Stimulated activated CD4-positive, alpha-beta T cell treated with anti-CD3 and anti-CD28 coated beads, TNF-alpha, amount 100 ng/mL, for 4 hours (primary cell): ENCODE results near the gene BCAM.
"Not testable (repeated sequence)": the region's sequence is repeated elsewhere in the genome, so short reads cannot be mapped to it uniquely, and the experiment has no call there.

ENCODE experiments used
- DNase-seq, 3 experiments: peaks; one replicate each; pipeline ENCODE4 v3.0.0-alpha.2; 2020; ENCODE audit warnings: low read depth in 3 of 3

The BCAM gene

DNA sequence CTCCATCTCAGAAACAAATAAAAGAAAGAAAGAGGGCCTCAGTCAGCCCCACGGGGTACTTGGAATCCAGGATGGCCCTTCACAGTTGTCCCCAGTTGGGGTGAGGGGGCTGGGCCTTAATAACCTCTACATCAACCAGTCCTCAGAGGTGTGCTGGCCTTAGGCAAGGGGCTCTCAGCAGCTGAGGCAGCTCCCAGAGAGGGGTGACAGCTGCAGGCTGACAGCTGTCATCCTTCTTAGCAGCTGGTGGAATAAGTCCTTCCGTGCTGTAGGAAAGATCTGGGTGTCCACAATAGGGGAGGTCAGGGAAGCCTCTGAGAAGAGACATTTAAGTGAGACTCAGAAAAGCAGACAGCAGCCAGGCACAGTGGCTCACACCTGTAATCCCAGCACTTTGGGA, 7.4 kb downstream of the BCAM start:
- DNase-seq: no peak

DNA sequence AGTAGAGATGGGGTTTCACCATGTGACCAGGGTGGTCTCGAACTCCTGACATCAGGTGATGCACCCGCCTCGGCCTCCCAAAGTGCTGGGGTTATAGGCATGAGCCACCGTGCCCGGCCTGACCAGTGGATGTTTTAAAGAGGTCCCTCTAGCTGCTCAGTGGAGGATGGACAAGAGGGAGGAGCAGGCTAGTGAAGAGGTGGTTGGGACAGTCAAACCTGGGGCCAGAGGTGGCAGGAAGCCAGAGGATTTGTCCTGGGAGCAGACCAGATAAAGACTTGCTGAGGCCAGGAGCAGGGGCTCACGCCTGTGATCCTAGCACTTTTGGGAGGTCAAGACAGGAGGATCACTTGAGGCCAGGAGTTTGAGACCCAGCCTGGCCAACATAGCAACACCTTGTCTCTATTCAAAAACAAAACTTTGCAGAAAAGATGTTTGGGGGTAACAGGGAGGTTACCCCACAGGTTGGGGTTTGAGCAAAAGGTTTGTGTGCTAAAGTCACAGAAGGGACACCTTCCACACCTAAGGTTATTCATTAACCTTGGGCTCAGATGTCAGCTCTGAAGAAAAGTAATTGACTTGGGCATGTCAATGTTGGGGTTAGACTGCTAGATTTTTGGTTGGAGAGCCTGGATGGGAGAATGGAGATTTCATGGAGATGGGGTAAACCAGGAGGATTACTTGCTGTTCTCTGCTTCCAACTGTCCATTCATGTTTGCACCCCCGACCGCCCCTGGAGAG, 9.0 kb downstream of the BCAM start:
- DNase-seq: no peak

DNA sequence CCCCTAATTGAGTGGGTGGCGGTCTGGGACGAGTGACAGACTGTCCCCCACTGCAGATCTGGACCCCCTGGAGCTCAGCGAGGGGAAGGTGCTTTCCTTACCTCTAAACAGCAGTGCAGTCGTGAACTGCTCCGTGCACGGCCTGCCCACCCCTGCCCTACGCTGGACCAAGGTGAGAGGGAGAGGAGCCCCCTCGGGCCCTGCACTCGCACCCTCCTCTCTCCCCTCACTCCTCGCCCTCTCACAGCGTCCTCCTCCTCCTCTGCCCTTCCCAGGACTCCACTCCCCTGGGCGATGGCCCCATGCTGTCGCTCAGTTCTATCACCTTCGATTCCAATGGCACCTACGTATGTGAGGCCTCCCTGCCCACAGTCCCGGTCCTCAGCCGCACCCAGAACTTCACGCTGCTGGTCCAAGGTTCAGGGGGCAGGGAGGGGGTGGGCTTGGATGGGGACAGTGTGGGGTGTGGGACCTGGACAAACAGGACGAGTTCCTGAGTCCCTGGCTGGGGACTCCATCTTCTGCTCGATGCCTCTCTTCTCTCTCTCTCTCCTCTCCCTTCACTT, 9.6 kb downstream of the BCAM start:
- no peak for DNase-seq

DNA sequence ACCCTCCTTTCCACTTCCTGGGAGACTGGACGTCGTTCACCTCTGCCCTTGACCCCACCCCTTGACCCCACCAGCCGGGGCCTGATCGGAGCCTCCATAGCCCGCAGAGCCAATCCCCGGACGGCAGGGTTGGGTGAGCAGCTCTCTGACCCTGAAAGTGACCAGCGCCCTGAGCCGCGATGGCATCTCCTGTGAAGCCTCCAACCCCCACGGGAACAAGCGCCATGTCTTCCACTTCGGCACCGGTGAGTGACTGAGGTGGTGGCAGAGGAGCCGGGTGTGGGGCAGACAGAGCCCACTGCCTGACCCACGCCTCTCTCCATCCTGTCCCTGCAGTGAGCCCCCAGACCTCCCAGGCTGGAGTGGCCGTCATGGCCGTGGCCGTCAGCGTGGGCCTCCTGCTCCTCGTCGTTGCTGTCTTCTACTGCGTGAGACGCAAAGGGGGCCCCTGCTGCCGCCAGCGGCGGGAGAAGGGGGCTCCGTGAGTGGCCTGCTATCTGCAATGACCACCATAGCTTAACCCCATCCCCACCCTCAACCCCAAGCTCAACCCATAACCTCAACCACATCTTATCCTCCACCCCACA, 10.4 kb downstream of the BCAM start:
- DNase-seq: no peak

DNA sequence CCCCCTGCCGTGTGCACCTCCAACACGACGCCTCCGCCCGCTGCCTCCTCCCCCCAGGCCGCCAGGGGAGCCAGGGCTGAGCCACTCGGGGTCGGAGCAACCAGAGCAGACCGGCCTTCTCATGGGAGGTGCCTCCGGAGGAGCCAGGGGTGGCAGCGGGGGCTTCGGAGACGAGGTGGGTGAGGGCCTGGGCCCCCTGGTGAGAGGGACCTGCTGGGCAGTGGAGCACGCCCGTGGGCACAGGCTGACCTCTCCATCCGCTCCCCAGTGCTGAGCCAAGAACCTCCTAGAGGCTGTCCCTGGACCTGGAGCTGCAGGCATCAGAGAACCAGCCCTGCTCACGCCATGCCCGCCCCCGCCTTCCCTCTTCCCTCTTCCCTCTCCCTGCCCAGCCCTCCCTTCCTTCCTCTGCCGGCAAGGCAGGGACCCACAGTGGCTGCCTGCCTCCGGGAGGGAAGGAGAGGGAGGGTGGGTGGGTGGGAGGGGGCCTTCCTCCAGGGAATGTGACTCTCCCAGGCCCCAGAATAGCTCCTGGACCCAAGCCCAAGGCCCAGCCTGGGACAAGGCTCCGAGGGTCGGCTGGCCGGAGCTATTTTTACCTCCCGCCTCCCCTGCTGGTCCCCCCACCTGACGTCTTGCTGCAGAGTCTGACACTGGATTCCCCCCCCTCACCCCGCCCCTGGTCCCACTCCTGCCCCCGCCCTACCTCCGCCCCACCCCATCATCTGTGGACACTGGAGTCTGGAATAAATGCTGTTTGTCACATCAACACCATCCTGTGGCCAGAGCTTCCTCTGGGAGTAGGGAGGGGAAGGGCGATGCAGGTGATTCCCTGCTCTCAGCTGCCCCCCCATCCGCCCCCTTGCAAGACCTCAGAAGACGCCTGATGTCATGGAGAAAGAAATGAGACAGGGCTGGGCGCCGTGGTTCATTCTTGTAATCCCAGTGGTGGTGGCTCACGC, 12.0 kb downstream of the BCAM start:
- no peak for DNase-seq

DNA sequence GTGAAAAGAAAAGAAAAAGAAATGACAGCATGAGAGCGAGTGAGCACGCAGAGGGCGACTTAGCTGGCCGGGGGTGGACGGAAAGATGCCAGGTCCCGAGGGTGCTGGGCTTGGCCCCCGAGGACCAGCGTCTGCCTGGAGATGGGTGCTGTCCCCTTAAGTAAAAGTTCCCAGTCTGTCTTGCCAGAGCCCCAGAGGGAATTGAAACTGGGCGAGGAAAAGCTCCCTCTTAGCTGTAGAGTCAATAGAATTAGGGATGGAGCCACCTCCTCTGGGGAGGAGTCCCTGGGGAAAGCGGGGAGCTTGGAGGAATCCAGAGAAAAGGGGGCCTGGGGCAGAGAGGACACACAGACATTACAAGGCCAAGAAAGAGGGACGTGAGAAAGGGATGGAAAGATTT, 13.3 kb downstream of the BCAM start:
- no peak for DNase-seq

DNA sequence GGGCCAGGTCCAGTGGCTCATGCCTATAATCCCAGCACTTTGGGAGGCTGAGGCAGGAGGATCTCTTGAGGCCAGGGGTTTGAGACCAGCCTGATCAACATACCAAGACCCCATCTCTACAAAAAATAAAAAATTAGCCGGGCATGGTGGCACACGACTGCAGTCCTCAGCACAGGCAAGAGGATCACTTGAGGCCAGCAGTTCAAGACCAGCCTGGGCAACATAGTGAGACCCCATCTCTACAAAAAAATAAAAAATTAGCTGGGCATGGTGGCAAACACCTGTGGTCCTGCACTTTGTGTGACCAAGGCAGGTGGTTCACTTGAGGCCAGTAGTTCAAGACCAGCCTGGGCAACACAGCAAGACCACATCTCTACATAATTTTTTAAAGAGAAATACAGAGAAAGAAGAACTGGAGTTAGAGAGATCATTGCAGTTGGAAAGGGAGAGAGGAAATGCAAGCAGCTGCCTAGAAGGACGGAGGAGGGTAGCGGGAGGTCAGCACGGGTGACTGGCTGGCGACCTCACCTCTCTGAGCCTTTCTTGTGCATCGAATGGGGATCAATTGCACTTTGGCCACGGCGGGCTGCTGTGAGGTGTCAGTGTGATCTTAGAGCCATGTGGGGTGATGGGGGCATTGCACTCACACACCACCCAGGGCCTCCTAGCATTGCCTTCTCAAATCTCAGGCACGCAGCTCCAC, 13.9 kb downstream of the BCAM start:
- no peak for DNase-seq

DNA sequence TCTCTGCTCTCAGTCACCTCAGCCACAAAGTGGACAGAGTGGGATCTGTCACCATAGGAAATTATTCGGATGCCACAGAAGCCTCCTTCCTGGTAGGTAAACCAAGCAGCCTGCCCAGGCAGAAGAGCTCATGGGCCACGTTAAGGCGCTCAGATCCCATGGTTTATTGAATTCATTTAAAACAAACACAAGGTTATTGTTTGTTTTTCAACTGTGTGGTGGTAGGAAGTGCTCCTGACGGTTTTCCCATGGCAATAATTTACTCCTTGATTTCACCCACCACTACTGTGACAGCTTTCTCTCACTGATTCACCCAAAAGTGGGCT, 14.4 kb downstream of the BCAM start:
- DNase-seq: no peak

DNA sequence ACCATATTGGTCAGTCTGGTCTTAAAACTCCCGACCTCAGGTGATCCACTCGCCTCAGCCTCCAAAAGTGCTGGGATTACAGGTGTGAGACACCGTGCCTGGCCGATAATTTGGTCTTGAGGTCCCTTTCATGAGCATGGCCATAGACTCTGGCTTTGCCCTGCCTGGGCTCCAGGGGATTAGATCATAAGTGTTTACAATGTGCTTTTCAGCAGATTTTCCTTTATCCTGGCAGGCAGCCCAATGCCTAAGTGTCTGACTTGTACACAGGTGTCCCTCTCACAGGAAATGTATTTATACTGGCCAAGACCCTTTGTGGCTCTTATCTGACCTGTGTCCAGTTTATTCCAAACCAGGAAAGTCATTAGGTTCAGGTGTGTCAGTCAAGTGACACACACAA, 15.9 kb downstream of the BCAM start:
- DNase-seq: no peak

DNA sequence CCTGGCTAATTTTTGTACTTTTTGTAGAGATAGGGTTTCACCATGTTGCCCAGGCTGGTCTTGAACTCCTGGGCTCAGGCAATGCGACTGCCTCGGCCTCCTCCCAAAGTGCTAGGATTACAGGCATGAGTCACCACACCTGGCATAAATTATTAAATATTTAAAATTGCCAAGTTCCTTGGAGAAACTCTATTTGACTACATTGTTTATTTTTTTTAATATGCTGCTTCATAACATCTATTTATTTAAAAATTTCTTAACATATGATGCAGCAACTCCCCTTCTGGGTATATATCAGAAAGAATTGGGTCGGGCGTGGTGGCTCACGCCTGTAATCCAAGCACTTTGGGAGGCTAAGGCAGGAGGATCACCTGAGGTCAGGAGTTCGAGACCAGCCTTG, 24.0 kb downstream of the BCAM start:
- not testable (repeated sequence) for DNase-seq

DNA sequence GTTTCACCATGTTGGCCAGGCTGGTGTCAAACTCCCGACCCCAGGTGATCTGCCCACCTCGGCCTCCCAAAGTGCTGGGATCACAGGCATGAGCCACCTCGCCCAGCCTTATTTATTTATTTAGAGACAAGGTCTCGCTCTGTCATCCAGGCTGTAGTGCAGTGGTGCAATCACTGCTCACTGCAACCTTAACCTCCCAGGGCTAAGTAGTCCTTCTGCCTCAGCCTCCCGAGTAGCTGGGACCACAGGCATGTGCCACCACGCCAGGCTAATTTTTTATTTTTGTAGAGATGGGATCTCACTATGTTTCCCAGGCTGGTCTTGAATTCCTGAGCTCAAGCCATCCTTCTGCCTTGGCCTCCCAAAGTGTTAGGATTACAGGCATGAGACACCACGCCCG, 25.5 kb downstream of the BCAM start:
- DNase-seq: not testable (repeated sequence)

DNA sequence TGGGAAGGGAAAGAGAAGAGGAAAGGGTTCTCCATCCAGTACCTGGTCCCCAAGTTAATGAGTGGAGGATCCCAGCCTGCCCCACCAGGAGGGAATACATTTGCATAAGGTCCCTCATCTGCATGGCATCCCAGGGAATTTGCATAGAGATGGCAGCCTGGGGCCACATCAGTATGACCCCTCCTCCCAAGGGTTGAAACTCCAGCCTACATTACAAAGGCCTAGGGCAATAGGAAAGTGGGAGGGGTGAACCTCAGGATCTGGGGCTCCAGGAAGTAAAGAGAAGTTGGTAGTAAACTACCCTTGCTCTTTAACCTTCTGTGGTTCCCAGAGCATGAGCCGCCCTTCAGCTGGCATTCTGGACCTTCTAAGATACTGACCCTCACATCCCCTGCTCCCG, 30.4 kb downstream of the BCAM start:
- no peak for DNase-seq

DNA sequence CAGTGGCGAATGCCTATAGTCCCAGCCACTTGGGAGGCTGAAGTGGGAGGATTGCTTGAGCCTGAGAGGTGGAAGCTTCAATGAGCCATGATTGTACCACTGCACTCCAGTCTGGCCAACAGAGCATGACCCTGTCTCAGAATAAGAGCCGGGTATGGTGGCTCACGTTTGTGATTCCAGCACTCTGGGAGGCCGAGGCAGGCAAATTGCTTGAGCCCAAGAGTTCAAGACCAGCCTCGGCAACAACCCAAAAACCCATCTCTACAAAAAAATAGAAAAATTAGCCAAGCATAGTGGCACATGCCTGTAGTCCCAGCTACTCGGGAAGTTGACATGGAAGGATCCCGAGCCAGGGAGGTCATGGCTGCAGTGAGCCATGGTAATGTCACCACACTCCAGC, 31.9 kb downstream of the BCAM start:
- no peak for DNase-seq

DNA sequence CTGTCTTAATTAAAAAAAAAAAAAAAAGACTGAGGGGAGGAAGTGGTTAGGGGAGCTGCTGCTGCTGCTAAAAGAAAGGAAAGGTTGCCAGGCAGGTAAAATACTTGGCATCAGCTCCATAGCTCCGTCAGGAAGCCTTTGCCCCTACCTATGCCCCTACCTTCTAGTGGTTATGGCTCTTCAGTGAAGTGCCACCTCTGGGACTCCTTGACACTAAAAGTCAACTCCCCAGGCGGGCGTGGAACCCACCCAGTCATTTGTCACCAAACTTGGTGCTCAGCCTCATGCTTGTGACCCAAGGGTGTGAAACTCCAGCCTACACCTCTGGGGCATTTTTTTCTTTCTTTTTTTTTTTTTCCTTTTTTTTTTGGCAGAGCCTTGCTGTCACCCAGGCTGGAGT, 32.3 kb downstream of the BCAM start:
- no peak for DNase-seq

DNA sequence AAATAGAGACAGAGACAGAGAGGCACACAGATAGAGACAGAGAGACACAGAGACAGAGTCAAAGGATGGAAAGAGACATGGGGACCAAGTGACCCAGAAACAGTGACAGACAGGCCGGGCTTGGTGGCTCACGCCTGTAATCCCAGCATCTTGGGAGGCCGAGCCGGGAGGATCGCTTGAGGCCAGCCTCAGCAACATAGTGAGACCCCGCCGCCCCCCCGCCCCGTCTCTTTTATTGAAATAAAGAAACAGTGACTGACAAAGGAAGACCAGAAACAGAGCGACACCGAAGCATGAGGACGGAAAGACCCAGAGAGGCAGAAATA, 36.3 kb downstream of the BCAM start:
- DNase-seq: no peak

DNA sequence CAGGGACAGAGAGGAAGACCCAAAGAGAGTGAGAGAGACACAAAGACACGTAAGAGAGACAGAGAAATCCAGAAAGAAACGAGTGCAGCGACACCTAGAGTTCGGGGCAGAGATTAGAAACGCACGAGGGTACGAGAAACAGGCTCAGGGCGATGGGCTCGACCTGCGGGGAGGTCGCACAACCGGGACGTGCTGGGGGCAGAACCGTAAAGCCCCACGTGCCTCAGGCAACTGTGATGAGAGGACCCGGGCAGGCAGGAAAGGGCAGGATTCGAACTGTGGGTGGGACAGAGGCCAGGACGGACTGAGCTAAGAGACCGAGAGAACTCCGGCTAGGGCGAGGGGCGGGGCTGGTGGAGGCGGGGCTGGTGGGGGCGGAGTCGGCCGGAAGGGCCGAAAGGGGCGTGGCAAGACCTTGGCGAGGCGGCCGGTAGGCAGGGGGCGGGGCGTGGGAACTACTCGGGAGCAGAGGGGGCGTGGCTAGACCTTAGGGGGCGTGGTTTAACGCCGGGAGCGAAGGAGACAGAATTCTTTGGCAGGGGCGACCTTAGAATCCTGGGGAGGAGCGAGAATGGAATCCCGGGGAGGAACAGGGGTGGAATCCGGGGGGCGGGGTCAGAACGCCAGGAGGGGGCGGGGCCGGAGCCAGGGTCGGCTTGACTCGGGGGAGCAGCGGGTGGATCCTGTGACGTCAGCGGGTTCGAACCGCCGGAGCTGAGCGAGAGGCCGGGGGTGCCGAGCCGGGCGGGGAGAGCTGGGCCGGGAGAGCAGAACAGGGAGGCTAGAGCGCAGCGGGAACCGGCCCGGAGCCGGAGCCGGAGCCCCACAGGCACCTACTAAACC, 36.9 kb downstream of the BCAM start, which contains the start of gene NECTIN2:
Gene NECTIN2, plus strand, starts transcription at position 686 of the 843 bp plus-strand sequence. CDS start 229 bp downstream, outside the sequence.
- peak; percentile 69 to 80 (median 69) for DNase-seq

DNA sequence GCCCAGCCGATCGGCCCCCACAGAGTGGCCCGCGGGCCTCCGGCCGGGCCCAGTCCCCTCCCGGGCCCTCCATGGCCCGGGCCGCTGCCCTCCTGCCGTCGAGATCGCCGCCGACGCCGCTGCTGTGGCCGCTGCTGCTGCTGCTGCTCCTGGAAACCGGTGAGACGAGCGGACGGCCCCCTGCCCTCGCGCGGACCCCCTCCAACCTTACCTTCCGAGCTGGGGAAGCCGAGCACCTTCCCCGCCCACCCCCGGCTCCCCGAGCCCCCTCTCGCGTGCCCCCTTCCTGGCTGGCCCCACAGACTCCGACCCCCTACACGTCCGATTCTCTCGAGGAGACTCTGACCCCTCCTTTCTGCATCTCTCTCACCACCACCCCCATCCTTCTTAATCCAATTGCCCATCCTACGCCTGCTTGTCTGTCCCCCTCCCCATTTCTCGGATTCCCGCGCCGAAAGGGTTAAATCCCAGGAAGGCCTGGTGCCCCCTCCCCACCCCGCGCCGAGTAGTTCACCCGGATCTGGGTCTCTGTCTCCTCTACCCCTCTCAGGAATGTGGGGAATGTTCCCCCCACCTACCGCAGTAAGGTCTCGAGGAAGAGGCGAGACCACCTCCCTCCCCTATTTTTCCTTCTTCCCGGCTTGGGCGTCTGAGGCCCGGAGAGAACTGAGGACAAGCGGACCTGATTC, 37.7 kb downstream of the BCAM start:
- no peak for DNase-seq

DNA sequence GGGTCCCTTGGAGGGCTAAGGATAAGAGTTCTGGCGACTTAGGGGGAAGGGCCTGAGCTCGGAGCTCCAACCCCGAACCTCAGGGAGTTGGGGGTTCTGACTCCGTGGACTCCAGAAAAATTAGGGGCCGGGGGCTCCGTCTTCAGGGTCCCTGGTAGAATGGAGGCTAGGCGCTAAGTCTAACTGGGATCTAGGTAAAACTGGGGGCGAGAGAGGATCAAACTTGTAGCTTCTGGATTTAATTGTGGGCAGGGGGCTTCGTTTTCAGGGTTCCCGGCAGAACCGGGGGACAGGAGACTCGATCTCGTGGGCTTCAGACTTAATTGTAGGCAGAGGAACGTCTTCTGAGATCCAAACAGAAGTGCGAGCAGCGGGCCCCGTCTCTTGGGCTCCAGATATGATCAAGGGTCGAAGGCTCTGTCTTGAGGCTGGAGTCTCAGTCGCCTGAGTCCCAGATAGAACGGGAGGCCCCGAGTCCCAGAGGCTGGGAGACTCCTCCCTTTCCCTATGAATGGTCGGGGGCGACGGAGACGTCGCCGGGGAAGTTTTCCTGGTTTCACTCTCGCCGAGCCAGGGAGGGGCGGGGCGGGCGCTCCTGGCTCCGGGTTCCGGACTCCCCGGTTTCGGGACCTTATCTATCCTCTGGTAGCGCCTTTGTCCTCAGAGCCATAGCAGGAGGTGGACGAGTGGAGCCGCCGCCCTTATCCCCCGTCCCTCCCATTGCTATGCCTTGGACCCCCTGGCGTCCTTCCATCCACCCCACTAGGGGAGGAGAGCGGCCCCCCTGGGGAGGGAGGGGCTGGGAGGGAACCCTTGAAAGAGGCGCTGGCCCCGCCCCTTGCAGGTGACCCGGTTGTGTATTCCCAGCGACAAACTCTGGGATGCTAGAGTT, 38.5 kb downstream of the BCAM start:
- no peak for DNase-seq
